ENCODE results near the gene HS6ST3.

DNA sequence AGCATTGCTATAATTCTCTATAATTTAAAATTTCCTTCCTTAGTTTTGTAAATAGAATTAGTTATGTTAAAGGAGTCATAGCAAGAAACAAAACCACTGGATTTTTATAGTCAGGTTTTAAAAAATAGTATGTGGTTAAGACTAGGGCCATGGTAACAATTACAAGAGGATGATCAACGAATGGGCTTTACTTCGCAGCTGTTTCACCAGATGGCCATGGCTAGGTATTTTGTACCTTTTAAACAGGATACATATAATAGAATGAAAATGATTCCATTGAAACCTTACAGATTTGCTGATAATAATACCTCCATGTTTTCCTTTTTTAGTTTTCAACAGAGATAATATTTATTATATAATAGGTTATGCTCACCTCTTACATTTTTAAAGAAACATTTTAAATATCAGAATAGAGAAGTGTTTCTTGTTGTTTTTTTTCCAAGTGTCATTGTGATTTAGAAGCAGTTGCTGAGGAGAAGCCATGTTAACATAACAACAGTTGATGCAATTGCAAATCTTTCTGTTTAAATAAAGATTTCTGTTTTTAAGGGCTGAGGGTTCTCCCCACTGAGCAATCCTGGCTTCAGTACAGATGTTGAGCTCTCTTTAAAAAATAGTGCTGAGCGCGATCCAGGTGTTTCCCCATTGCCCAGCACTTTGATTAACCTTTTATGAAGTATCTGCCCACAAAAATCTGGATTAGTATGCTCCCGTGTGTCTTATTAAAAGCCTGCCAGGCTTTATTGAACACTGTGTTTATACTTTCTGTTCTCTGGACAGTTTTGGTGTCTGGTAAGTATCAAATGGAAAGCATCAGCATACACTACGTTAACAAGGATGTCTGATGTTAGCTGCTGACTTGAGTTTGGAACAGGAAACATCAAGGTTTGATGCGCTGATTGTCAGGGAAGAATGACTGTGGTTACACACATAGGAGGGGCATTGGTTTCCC is 205.3 kb downstream of the HS6ST3 start:
- TF ChIP-seq, protein P1, sequence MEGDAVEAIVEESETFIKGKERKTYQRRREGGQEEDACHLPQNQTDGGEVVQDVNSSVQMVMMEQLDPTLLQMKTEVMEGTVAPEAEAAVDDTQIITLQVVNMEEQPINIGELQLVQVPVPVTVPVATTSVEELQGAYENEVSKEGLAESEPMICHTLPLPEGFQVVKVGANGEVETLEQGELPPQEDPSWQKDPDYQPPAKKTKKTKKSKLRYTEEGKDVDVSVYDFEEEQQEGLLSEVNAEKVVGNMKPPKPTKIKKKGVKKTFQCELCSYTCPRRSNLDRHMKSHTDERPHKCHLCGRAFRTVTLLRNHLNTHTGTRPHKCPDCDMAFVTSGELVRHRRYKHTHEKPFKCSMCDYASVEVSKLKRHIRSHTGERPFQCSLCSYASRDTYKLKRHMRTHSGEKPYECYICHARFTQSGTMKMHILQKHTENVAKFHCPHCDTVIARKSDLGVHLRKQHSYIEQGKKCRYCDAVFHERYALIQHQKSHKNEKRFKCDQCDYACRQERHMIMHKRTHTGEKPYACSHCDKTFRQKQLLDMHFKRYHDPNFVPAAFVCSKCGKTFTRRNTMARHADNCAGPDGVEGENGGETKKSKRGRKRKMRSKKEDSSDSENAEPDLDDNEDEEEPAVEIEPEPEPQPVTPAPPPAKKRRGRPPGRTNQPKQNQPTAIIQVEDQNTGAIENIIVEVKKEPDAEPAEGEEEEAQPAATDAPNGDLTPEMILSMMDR (IDR thresholded peaks at IDR 0.05), result no peak
- TF ChIP-seq POLR2AphosphoS5 (IDR thresholded peaks at IDR 0.05), result no peak

Data from transverse colon (tissue), 4 donors.